GM12873 (cell line): ENCODE data around the gene PPDPF.

ENCODE experiments used
- TF ChIP-seq, protein P1 (sequence below): IDR thresholded peaks from 2 replicates; pipeline ENCODE4 v1.5.1; 2012; ENCODE audit warnings: low read depth, mild to moderate bottlenecking, moderate library complexity, low read length, control low read depth; ENCODE audit not compliant: insufficient read depth; ENCODE audit errors: missing control alignments

The PPDPF gene

DNA sequence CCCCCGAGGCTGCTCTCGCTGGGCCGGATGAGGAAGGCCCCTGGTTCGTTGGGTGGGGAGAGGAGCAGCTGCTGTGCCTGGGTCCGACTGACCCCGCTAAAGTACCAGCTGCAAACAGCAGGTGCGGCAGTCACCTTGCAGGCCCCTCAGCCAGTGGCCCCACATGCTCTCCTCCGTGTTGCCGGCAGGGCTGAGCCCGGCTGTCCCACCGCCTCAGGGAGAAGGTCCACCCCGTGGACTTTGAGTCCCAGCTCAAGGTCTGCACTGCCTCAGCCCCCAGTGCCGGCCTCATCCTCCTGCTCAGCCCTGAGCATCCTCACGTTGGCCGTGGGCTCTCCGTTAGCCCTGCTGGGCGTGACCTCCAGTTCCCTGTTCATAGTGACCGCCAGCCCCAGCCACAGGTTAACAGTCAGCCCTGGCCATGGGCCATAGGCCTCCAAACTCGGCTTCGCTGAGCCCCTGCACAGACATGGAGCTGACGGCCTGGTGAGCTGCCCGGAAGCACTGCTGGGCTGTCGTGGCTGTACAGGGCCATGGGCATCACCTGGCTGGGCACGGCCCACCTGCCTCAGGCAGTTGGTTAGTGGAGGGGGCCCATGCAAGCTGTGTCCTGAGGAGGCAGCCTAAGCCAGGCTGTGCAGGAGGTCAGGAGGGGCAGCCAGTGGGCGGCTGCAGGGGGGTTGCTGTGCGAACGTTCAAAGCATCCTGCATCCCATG lies 23.8 kb downstream of the PPDPF start:
- TF ChIP-seq, protein P1, sequence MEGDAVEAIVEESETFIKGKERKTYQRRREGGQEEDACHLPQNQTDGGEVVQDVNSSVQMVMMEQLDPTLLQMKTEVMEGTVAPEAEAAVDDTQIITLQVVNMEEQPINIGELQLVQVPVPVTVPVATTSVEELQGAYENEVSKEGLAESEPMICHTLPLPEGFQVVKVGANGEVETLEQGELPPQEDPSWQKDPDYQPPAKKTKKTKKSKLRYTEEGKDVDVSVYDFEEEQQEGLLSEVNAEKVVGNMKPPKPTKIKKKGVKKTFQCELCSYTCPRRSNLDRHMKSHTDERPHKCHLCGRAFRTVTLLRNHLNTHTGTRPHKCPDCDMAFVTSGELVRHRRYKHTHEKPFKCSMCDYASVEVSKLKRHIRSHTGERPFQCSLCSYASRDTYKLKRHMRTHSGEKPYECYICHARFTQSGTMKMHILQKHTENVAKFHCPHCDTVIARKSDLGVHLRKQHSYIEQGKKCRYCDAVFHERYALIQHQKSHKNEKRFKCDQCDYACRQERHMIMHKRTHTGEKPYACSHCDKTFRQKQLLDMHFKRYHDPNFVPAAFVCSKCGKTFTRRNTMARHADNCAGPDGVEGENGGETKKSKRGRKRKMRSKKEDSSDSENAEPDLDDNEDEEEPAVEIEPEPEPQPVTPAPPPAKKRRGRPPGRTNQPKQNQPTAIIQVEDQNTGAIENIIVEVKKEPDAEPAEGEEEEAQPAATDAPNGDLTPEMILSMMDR = no peak

DNA sequence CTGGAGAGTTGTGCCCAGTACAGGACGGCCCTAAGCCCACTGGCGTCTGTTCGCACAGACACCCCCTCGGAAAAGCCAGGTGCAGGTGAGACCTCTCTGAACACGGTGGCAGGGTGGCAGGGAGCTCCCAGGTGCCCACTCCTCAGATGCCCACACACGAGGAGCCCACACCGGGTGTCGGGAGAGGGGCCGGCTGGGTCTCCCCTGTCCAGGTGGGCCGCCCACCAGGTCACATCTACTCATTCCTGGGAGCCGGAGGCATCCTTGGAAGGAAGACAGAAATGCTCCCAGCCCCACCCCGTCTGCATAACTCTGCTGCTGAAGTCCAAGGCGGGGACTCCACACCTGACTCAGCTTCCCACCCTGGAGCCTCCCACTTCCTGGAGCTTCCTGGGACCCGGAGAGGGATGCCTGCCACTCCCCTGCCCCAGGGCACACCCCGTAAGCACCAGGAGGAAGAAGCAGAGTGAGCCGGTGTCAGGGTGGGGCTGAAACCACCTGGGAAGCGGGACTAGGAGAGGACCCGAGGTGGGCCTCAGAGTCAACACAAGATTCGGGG lies 24.5 kb downstream of the PPDPF start:
- TF ChIP-seq, protein P1 = no peak

DNA sequence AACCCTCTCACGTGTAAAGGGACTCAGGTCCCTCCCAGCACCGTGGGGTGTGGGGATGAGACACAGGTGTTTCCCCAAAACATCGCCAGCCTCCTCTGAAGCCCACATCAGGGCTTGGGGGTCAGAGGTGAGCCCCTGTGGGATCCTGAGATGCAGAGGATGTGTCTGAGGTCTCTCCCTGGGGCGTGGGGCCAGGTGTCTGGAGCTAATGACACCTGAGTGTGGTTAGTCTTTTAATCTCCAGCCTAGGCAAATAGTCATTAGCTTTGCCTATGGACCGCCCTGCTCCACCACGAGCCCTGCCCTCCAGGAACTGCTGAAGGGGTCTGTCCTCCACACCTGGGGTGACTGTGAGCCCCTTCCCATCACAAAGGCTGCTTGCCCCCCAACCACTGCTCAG lies 25.2 kb downstream of the PPDPF start:
- TF ChIP-seq, protein P1 = no peak

DNA sequence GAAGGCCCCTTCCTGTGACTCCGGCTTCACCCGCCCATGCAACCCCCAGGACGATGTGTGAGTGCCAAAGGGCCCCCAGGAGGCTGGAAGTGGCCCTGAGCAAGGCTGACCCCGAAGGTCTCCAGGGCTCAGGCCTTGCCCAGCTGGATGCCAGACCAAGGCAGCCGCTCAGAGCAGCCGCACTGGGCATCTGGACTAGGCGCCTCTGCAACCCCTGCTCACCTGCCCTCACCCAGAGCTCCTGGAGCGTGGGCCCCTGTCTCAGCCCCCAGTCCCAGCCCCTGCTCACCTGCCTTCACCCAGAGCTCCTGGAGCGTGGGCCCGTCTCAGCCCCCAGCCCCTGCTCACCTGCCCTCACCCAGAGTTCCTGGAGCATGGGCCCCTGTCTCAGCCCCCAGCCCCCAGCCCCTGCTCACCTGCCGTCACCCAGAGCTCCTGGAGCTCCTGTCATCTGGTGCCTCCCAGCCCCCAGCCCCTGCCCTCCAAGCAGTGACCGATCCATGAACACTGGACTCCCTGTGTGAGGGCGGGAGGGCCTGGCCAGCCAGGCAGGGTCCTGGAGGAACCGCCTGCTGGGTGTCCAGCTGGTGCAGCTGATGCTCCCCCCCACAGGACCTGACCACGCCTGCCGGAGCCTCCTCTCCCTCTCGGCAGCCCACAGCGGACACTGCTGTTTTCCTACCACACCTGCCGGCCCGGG lies 25.8 kb downstream of the PPDPF start:
- TF ChIP-seq, protein P1 = no peak

DNA sequence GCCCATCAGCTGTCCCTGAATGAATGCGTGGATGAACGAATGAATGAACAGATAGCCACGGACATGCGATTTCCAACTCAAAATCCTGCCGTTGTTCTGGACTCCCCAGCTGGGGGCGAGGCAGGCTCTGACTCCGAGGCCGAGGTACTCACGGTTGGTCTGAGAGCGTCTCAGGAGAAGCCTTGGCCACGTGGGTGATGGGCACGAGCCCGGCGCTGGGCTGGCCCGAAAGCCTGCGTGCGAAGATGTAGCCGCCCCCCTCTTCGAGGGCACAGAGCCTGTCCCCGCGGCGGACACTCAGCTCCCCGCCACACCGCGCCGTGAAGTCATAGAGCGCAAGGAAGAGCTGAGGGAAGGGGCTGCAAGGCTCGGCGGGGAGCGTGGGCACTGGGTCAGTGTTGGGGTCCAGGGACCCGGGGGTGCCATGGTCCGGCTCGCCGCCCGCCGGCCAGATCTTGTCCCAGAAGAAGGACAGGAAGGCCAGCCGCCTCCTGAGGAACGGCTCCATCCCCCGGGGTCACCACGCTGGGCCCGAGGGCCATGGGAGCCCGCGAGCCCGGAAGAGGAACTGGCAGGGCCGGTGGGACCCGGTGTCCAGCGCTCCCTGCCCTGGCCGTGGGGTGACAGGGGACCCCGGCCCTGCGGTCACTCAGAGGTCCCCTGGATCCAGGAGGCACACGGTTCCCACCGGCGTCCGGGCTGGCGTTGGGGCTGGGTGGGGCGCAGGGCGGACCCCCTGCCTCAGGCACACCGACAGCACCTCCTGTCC lies 26.6 kb downstream of the PPDPF start:
- TF ChIP-seq, protein P1 = no peak

DNA sequence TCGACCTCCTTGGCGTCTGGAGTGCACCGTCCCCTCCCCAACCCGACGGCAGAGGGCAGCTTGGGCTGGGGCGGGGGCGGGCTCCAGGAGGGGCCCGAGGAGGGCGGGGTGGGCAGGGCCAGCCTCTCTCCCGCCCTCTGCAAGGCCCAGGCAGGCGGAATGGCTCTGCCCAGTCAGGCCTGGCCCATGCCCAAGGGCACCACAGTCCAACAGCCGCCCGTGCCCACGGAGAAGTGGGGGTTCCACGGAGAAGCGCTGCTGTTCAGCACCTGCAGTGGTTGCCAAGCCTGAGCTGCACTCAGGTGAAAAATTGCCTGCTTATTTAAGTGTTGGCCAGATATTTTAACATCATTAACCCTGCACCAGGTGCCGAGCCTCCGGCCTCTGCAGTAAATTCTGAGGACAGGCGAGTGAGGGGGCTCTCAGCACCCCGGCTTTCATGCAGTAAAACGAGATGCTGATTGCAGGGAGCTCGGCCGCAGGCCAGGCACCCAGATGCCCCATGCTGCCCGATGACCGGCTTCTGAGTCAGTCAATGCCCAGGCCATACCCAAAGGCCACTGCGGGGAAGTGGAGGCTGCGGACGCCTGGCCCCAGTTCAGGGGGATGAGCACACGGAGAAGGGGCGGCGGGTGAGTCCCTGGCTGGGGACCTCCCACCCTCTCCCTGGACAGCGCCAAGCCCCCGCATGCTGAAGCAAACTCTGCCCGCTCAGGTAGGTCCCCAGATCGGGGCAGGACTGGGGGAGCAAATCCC lies 27.3 kb downstream of the PPDPF start, which contains the start of gene SRMS:
SRMS (minus strand) TSS at position 25 of the 756 bp plus-strand sequence. CDS start 286 bp downstream, outside the sequence.
- TF ChIP-seq, protein P1 = no peak
